Astrocyte (in vitro differentiated cells and primary cell): ENCODE results near the gene TCF7L2.

Experiments
- CTCF ChIP-seq: IDR thresholded peaks from 2 replicates; pipeline ENCODE4 v1.5.1; 2011; ENCODE audit warnings: low read depth, mild to moderate bottlenecking, inconsistent platforms, low read length, moderate library complexity; ENCODE audit not compliant: insufficient read depth
- EZH2 ChIP-seq: IDR thresholded peaks from 2 replicates; pipeline ENCODE4 v1.6.1; 2012; ENCODE audit warnings: mild to moderate bottlenecking, low read length, inconsistent platforms; ENCODE audit not compliant: insufficient read depth

GRCh38 chr10:113178771-113179170, 228.7 kb downstream of the TCF7L2 start:
- no peak for TF ChIP-seq CTCF
- TF ChIP-seq EZH2, result no peak
